MM.1S (cell line): ENCODE measurements around the gene ST6GAL1.
"Not testable (repeated sequence)": the region's sequence is repeated elsewhere in the genome, so short reads cannot be mapped to it uniquely, and the experiment has no call there.

Source experiments
- DNase-seq: peaks from one replicate; pipeline ENCODE4 v3.0.0-alpha.2; 2015
- H2AFZ ChIP-seq: fragments of 300-600 bp; sonication (generic); 2 replicates; pipeline ENCODE4 v1.6.0; 2016; ENCODE audit warnings: antibody characterized with exemption, low read length
- H3F3A ChIP-seq: fragments of 300-600 bp; sonication (generic); 2 replicates; pipeline ENCODE4 v1.6.1; 2016; ENCODE audit warnings: mild to moderate bottlenecking, antibody characterized with exemption, low read length, moderate library complexity, mixed read lengths; ENCODE audit not compliant: insufficient read depth
- H3K27ac ChIP-seq: fragments of 300-600 bp; sonication (generic); 2 replicates; pipeline ENCODE4 v1.5.1; 2016; ENCODE audit warnings: mild to moderate bottlenecking, low read length
- H3K27me3 ChIP-seq: fragments of 300-600 bp; sonication (generic); replicated peaks from 2 replicates; pipeline ENCODE4 v1.6.0; 2016; ENCODE audit warnings: low read length; ENCODE audit not compliant: insufficient read depth
- H3K36me3 ChIP-seq: fragments of 300-600 bp; sonication (generic); replicated peaks from 2 replicates; pipeline ENCODE4 v1.6.1; 2016; ENCODE audit warnings: mild to moderate bottlenecking, low read length, mixed read lengths; ENCODE audit not compliant: insufficient read depth
- H3K4me1 ChIP-seq: fragments of 300-600 bp; sonication (generic); 2 replicates; pipeline ENCODE4 v1.6.1; 2016; ENCODE audit warnings: low read length, mixed read lengths
- H3K4me2 ChIP-seq: fragments of 300-600 bp; sonication (generic); 2 replicates; pipeline ENCODE4 v1.6.0; 2016; ENCODE audit warnings: low read depth, low read length
- H3K4me3 ChIP-seq: fragments of 300-600 bp; sonication (generic); 2 replicates; pipeline ENCODE4 v1.5.1; 2016; ENCODE audit warnings: low read length, mixed read lengths
- H3K79me2 ChIP-seq: fragments of 300-600 bp; sonication (generic); 2 replicates; pipeline ENCODE4 v1.6.1; 2016; ENCODE audit warnings: mixed run types, low read length, mixed read lengths
- H3K9ac ChIP-seq: fragments of 300-600 bp; sonication (generic); 2 replicates; pipeline ENCODE4 v1.6.1; 2016; ENCODE audit warnings: low read length, mixed read lengths
- H3K9me2 ChIP-seq: fragments of 300-600 bp; sonication (generic); replicated peaks from 2 replicates; pipeline ENCODE4 v1.6.1; 2016; ENCODE audit warnings: mild to moderate bottlenecking, low read length, mixed read lengths; ENCODE audit not compliant: insufficient read depth
- H3K9me3 ChIP-seq: fragments of 300-600 bp; sonication (generic); replicated peaks from 2 replicates; pipeline ENCODE4 v1.6.1; 2016; ENCODE audit warnings: mild to moderate bottlenecking, low read length, mixed read lengths; ENCODE audit not compliant: insufficient read depth
- H4K20me1 ChIP-seq: fragments of 300-600 bp; sonication (generic); 2 replicates; pipeline ENCODE4 v1.6.1; 2016; ENCODE audit warnings: mild to moderate bottlenecking, low read length, moderate library complexity, mixed read lengths; ENCODE audit not compliant: insufficient read depth
- EZH2 ChIP-seq: fragments of 300-600 bp; sonication (generic); optimal IDR thresholded peaks from 2 replicates; pipeline ENCODE3; 2017; ENCODE audit warnings: low read depth, mild to moderate bottlenecking, antibody characterized with exemption, low read length, mixed read lengths
- EZH2phosphoT487 ChIP-seq: fragments of 300-600 bp; sonication (generic); IDR thresholded peaks from 2 replicates; pipeline ENCODE4 v1.6.1; 2018; ENCODE audit warnings: antibody characterized with exemption, low read length
- TF ChIP-seq, protein P1 (sequence below): fragments of 300-600 bp; sonication (generic); IDR thresholded peaks from 2 replicates; pipeline ENCODE4 v1.5.1; 2016; ENCODE audit warnings: antibody characterized with exemption, low read length, mixed read lengths

ST6GAL1 gene

DNA sequence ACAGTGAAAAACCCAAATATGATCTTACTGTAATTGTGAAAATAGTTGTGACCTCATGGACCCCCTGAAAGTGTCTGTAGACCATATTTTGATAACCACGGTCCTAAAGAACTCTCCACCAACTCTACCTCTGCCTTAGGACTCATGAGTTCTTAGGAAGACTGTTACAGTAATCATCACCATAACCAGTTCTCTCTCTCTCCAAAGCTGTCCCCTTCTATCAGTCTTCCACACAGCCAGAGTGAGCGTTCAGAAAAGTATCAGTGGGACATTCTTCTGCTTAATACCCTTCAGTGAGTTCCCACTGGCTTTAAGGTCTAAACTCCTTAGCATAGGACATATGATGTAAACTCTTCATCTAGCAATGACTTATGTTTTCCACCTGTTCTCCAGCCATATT, 27.6 kb upstream of the ST6GAL1 start:
- DNase-seq, result no peak
- Histone ChIP-seq H3K9me2 (no peaks in the 10 kb centered on the region), H3K4me2 (no peak overlapping the region), H2AFZ (no peak overlapping the region), H3K9me3 (no peaks in the 10 kb centered on the region), H3K79me2 (no peaks in the 10 kb centered on the region), H3K27ac (no peak overlapping the region), H3K27me3 (no peaks in the 10 kb centered on the region), H3K4me1 (peaks cover 6% of the 10 kb centered on the region; the same call in 1 of the 2 replicates), H4K20me1 (no peaks in the 10 kb centered on the region), H3K9ac (no peak overlapping the region), H3K36me3 (no peaks in the 10 kb centered on the region), H3K4me3 (no peak overlapping the region), H3F3A (no peaks in the 10 kb centered on the region)
- TF ChIP-seq, protein P1, sequence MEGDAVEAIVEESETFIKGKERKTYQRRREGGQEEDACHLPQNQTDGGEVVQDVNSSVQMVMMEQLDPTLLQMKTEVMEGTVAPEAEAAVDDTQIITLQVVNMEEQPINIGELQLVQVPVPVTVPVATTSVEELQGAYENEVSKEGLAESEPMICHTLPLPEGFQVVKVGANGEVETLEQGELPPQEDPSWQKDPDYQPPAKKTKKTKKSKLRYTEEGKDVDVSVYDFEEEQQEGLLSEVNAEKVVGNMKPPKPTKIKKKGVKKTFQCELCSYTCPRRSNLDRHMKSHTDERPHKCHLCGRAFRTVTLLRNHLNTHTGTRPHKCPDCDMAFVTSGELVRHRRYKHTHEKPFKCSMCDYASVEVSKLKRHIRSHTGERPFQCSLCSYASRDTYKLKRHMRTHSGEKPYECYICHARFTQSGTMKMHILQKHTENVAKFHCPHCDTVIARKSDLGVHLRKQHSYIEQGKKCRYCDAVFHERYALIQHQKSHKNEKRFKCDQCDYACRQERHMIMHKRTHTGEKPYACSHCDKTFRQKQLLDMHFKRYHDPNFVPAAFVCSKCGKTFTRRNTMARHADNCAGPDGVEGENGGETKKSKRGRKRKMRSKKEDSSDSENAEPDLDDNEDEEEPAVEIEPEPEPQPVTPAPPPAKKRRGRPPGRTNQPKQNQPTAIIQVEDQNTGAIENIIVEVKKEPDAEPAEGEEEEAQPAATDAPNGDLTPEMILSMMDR, result no peak
- TF ChIP-seq EZH2phosphoT487 (no peak), EZH2 (no peak)

DNA sequence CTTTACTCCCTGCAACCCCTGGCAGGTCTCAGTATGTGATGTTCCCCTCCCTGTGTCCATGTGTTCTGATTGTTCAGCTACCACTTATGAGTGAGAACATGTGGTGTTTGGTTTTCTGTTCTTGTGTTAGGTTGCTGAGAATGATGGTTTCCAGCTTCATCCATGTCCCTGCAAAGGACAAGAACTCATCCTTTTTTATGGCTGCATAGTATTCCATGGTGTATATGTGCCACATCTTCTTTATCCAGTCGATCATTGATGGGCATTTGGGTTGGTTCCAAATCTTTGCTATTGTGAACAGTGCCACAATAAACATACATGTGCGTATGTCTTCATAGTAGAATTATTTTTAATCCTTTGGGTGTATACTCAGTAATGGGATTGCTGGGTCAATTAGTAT, 26.6 kb upstream of the ST6GAL1 start:
- not testable (repeated sequence) for H3K79me2 ChIP-seq, H3K9me2 ChIP-seq, H3K9ac ChIP-seq, H2AFZ ChIP-seq, H3K9me3 ChIP-seq, H3F3A ChIP-seq, DNase-seq, H3K27me3 ChIP-seq, H3K4me1 ChIP-seq, H3K4me2 ChIP-seq, H4K20me1 ChIP-seq, H3K4me3 ChIP-seq, H3K36me3 ChIP-seq, H3K27ac ChIP-seq

DNA sequence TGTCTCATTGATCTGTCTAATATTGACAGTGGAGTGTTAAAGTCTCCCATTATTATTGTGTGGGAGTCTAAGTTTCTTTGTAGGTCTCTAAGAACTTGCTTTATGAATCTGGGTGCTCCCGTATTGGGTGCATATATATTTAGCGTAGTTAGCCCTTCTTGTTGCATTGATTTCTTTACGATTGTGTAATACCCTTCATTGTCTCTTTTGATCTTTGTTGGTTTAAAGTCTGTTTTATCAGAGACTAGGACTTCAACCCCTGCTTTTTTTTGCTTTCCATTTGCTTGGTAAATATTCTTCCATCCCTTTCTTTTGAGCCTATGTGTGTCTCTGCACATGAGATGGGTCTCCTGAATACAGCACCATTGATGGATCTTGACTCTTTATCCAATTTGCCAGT, 23.3 kb upstream of the ST6GAL1 start:
- not testable (repeated sequence) for H4K20me1 ChIP-seq, H3K4me3 ChIP-seq, H3K27me3 ChIP-seq, H3K4me1 ChIP-seq, H3K9me3 ChIP-seq, H3K9ac ChIP-seq, H3K9me2 ChIP-seq, DNase-seq, H2AFZ ChIP-seq, H3K36me3 ChIP-seq, H3K79me2 ChIP-seq, H3K4me2 ChIP-seq, H3F3A ChIP-seq, H3K27ac ChIP-seq

DNA sequence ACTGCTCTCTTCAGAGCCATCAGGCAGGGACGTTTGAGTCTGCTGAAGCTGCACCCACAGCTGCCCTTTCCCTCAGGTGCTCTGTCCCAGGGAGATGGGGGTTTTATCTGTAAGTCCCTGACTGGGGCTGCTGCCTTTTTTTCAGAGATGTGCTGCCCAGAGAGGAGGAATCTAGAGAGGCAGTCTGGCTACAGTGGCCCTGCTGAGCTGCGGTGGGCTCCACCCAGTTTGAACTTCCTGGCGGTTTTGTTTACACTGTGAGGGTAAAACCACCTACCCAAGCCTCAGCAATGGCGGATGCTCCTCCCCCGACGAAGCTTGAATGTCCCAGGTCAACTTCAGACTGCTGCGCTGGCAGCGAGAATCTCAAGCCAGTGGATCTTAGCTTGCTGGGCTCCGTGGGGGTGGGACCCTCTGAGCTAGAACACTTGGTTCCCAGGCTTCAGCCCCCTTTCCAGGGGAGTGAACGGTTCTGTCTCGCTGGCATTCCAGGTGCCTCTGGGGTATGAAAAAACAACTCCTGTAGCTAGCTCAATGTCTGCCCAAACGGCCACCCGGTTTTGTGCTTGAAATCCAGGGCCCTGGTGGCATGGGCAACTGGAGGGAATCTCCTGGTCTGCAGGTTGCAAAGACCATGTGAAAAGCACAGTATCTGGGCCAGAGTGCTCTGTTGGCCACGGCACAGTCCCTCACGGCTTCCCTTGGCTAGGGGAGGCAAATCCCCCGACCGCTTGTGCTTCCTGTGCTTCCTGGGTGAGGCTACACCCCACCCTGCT, 21.1 kb upstream of the ST6GAL1 start:
- Histone ChIP-seq H3K9me3 (no peaks in the 10 kb centered on the region), H2AFZ (peak overlapping the region; percentile 64), H4K20me1 (no peaks in the 10 kb centered on the region), H3K79me2 (no peaks in the 10 kb centered on the region), H3K9ac (no peak overlapping the region), H3K27ac (no peak overlapping the region), H3K4me1 (peaks cover 5% of the 10 kb centered on the region; the same call in 1 of the 2 replicates), H3K4me3 (no peak overlapping the region), H3K36me3 (no peaks in the 10 kb centered on the region), H3F3A (no peaks in the 10 kb centered on the region), H3K9me2 (no peaks in the 10 kb centered on the region), H3K27me3 (no peaks in the 10 kb centered on the region), H3K4me2 (peak overlapping the region; percentile 40; the same call in 1 of the 2 replicates)
- peak; percentile 90 for DNase-seq
- TF ChIP-seq EZH2 (no peak), EZH2phosphoT487 (no peak)
- TF ChIP-seq, protein P1, result no peak
